OCI-LY1 (cell line): Measurements from ENCODE around the gene AGPAT2.

Experiments used
- H2AFZ ChIP-seq: fragments of 200-600 bp; sonication (generic), shearing (Covaris generic); 2 replicates; pipeline ENCODE4 v1.6.0; 2014; ENCODE audit warnings: antibody characterized with exemption, mild to moderate bottlenecking, low read length
- H3F3A ChIP-seq: fragments of 200-600 bp; sonication (generic), shearing (Covaris generic); 2 replicates; pipeline ENCODE4 v1.6.0; 2014; ENCODE audit warnings: mild to moderate bottlenecking, antibody characterized with exemption, low read length, moderate library complexity; ENCODE audit not compliant: insufficient read depth
- H3K27ac ChIP-seq: fragments of 200-600 bp; sonication (generic); 2 replicates; pipeline ENCODE4 v1.5.1; 2014; ENCODE audit warnings: low read length, mixed run types, mild to moderate bottlenecking, low read depth; ENCODE audit not compliant: poor library complexity, severe bottlenecking
- H3K27me3 ChIP-seq: fragments of 200-600 bp; sonication (generic); 2 replicates; pipeline ENCODE4 v1.6.0; 2014; ENCODE audit warnings: antibody characterized with exemption, mild to moderate bottlenecking, low read length, moderate library complexity; ENCODE audit not compliant: insufficient read depth
- H3K36me3 ChIP-seq: fragments of 200-600 bp; sonication (generic); 2 replicates; pipeline ENCODE4 v1.6.1; 2014; ENCODE audit warnings: mild to moderate bottlenecking, antibody characterized with exemption, low read length, moderate library complexity, mixed read lengths; ENCODE audit not compliant: insufficient read depth
- H3K4me1 ChIP-seq: fragments of 200-600 bp; sonication (generic); 2 replicates; pipeline ENCODE4 v1.5.1; 2014; ENCODE audit warnings: mild to moderate bottlenecking, low read length, moderate library complexity; ENCODE audit not compliant: insufficient read depth, severe bottlenecking
- H3K4me2 ChIP-seq: fragments of 200-600 bp; sonication (generic), shearing (Covaris generic); 2 replicates; pipeline ENCODE4 v1.6.1; 2014; ENCODE audit warnings: low read length
- H3K4me3 ChIP-seq: fragments of 200-600 bp; sonication (generic); 2 replicates; pipeline ENCODE4 v1.5.1; 2014; ENCODE audit warnings: low read length, low read depth, mild to moderate bottlenecking, mixed read lengths; ENCODE audit not compliant: poor library complexity, severe bottlenecking
- H3K79me2 ChIP-seq: fragments of 200-600 bp; shearing (Covaris generic); 2 replicates; pipeline ENCODE4 v1.6.1; 2016; ENCODE audit warnings: mixed run types, low read length, mixed read lengths; ENCODE audit not compliant: insufficient read depth
- H3K9ac ChIP-seq: fragments of 200-600 bp; sonication (generic), shearing (Covaris generic); 2 replicates; pipeline ENCODE4 v1.6.1; 2014; ENCODE audit warnings: mild to moderate bottlenecking, low read length, mixed read lengths
- H3K9me2 ChIP-seq: fragments of 200-600 bp; sonication (generic), shearing (Covaris generic); 2 replicates; pipeline ENCODE4 v1.6.1; 2014; ENCODE audit warnings: low read depth, mild to moderate bottlenecking, low read length, mixed read lengths
- H3K9me3 ChIP-seq: fragments of 200-600 bp; shearing (Covaris generic); 2 replicates; pipeline ENCODE4 v1.6.1; 2014; ENCODE audit warnings: low read length, mixed read lengths
- H4K20me1 ChIP-seq: fragments of 200-600 bp; sonication (generic), shearing (Covaris generic); 2 replicates; pipeline ENCODE4 v1.6.0; 2016; ENCODE audit warnings: mild to moderate bottlenecking, low read length; ENCODE audit not compliant: insufficient read depth
- CTCF ChIP-seq: fragments of 200-600 bp; sonication (generic), shearing (Covaris generic); IDR thresholded peaks from 2 replicates; pipeline ENCODE4 v1.5.1; 2017; ENCODE audit warnings: mild to moderate bottlenecking, antibody characterized with exemption, low read length, moderate library complexity, mixed read lengths
- EZH2 ChIP-seq: fragments of 200-600 bp; sonication (generic), shearing (Covaris generic); IDR thresholded peaks from 2 replicates; pipeline ENCODE4 v1.8.0; 2017; ENCODE audit warnings: borderline replicate concordance, mixed run types, mild to moderate bottlenecking, antibody characterized with exemption, low read length, moderate library complexity, mixed read lengths

AGPAT2 gene

DNA sequence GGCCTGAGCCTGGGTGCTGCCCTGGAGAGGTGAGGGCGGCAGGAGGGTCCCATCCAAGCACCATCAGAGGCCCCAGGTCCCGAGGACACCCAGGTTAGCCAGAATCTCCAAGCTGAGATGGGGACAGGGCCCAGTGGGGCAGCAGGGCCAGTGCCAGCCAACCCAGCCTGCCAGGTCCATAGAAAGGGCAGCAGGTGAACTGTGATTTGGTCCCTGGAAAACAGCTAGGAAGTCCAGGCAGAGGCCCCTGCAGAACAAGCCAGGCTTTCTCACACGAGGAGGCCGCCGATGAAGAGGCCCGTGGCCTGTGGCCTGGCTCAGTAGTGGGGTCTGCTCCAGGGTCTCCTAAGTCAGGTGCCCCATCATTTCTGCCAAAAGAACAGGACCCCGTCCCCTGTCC is 2.0 kb downstream of the AGPAT2 start:
- no peak overlapping the region for H3K9ac ChIP-seq
- H3K4me1 ChIP-seq: peaks cover 7% of the 10 kb centered on the region

DNA sequence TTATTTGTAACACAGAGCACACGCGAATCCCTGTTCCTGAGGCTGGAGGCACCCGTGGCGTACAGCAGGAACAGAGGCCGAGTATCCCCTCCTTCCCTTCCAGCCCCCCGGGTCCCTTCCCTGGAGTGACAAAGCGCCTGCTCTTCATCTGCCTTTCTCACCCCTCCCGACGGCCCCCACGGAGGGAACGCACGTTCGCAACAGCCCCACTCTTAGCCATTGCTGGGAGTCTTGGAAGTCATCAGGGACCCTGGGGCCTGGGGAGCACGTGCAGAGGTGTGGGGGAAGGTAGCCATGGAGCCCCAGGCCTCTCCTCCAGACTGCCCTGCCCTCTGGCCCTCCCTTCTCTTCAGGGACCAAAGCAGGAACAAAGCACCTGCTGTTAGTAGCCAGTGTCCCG is 2.5 kb downstream of the AGPAT2 start:
- H2AFZ ChIP-seq: no peak overlapping the region
- no peaks in the 10 kb centered on the region for H3K79me2 ChIP-seq
- H3K27me3 ChIP-seq: peaks cover 21% of the 10 kb centered on the region; the same call in 1 of the 2 replicates
- peaks cover 7% of the 10 kb centered on the region for H3K4me1 ChIP-seq
- H3K9me2 ChIP-seq: no peaks in the 10 kb centered on the region
- H3K4me2 ChIP-seq: no peak overlapping the region
- H4K20me1 ChIP-seq: no peaks in the 10 kb centered on the region
- H3K9ac ChIP-seq: no peak overlapping the region
- TF ChIP-seq CTCF: no peak
- TF ChIP-seq EZH2: no peak
- H3K9me3 ChIP-seq: no peaks in the 10 kb centered on the region
- no peak overlapping the region for H3K4me3 ChIP-seq
- H3K27ac ChIP-seq: no peak overlapping the region
- no peaks in the 10 kb centered on the region for H3F3A ChIP-seq
- H3K36me3 ChIP-seq: no peaks in the 10 kb centered on the region

More for the DNA sequence above, 2.0 kb downstream of the AGPAT2 start:
- Histone ChIP-seq H3K4me3 (no peak overlapping the region), H3K4me2 (no peak overlapping the region), H3K27ac (no peak overlapping the region), H3K27me3 (peaks cover 24% of the 10 kb centered on the region; the same call in 1 of the 2 replicates), H4K20me1 (no peaks in the 10 kb centered on the region), H3K9me2 (no peaks in the 10 kb centered on the region), H3K9me3 (no peaks in the 10 kb centered on the region), H2AFZ (no peak overlapping the region), H3F3A (no peaks in the 10 kb centered on the region), H3K36me3 (no peaks in the 10 kb centered on the region), H3K79me2 (no peaks in the 10 kb centered on the region)
- no peak for TF ChIP-seq EZH2
- no peak for TF ChIP-seq CTCF

- no peak overlapping the region for H3K27ac ChIP-seq
- no peaks in the 10 kb centered on the region for H3K79me2 ChIP-seq
- H3K27me3 ChIP-seq: peaks cover 24% of the 10 kb centered on the region; the same call in 1 of the 2 replicates
- no peaks in the 10 kb centered on the region for H3K9me3 ChIP-seq
- TF ChIP-seq CTCF (no peak), EZH2 (no peak)
- H3K36me3 ChIP-seq: no peaks in the 10 kb centered on the region
- no peak overlapping the region for H3K4me2 ChIP-seq
- H3K4me3 ChIP-seq: no peak overlapping the region
- peaks cover 7% of the 10 kb centered on the region for H3K4me1 ChIP-seq
- no peak overlapping the region for H3K9ac ChIP-seq
- H3K9me2 ChIP-seq: no peaks in the 10 kb centered on the region
- no peaks in the 10 kb centered on the region for H4K20me1 ChIP-seq
- no peaks in the 10 kb centered on the region for H3F3A ChIP-seq
- H2AFZ ChIP-seq: no peak overlapping the region
Observed at GRCh38 chr9:136684339-136684738, 2.9 kb downstream of the AGPAT2 start.
